SK-N-SH (cell line): ENCODE results near the gene PAPPA2. TPM values are rescaled to one million over a fixed set of nuclear protein-coding genes. Genes with fewer than 3 reads are reported as not detected.

Experiments used
- CTCF ChIA-PET: fragments of 300-600, 350-600 bp; formaldehyde crosslinking; extraction: SDS; loops from one replicate; lab custom pipeline; 2021; lab: Yijun Ruan, JAX
- POLR2A ChIA-PET: fragments of 350-600 bp; sonication (Branson Sonifier 250); formaldehyde crosslinking; extraction: SDS; loops from one replicate; lab custom pipeline; 2020; ENCODE audit warnings: antibody characterized with exemption, inconsistent platforms; lab: Yijun Ruan, JAX
- DNase-seq: peaks from one replicate; pipeline ENCODE4 v3.0.0; 2012
- H2AFZ ChIP-seq: fragments of 200-600 bp; sonication (generic); 2 replicates; pipeline ENCODE4 v1.8.1; 2016; ENCODE audit warnings: antibody characterized with exemption, mild to moderate bottlenecking, low read depth
- H3F3A ChIP-seq: fragments of 200-600 bp; sonication (generic); replicated peaks from 2 replicates; pipeline ENCODE3; 2016; ENCODE audit warnings: antibody characterized with exemption, mild to moderate bottlenecking; ENCODE audit not compliant: insufficient read depth
- H3K27ac ChIP-seq, 2 experiments: fragments of 200-500 bp in 1 of 2; fragments of 200-600 bp in 1 of 2; sonication (Bioruptor generic) in 1 of 2; sonication (generic), shearing (Covaris generic) in 1 of 2; 2 replicates each; pipeline versions ENCODE4 v1.5.1 to v1.6.1; 2014 to 2016; ENCODE audit warnings: low read depth in 2 of 2, inconsistent platforms in 1 of 2, low read length in 1 of 2, mild to moderate bottlenecking in 1 of 2, mixed read lengths in 1 of 2
- H3K27me3 ChIP-seq: fragments of 200-600 bp; sonication (generic), shearing (Covaris generic); 2 replicates; pipeline ENCODE4 v1.6.1; 2016; ENCODE audit warnings: mixed run types; ENCODE audit not compliant: insufficient read depth
- H3K36me3 ChIP-seq, 2 experiments: fragments of 200-500 bp in 1 of 2; fragments of 200-600 bp in 1 of 2; sonication (Bioruptor generic) in 1 of 2; sonication (generic) in 1 of 2; replicated peaks in 1 of 2; 2 replicates each; pipeline versions ENCODE3 to v1.5.1; 2014 to 2016; ENCODE audit warnings: low read length in 1 of 2, mild to moderate bottlenecking in 1 of 2; ENCODE audit not compliant: insufficient read depth in 2 of 2, control insufficient read depth in 1 of 2
- H3K4me1 ChIP-seq, 2 experiments: fragments of 200-500 bp in 1 of 2; fragments of 200-600 bp in 1 of 2; sonication (Bioruptor generic) in 1 of 2; sonication (generic), shearing (Covaris generic) in 1 of 2; 2 replicates each; pipeline versions ENCODE4 v1.5.1 to v1.6.1; 2014 to 2016; ENCODE audit warnings: low read depth in 1 of 2, low read length in 1 of 2, mixed run types in 1 of 2; ENCODE audit not compliant: insufficient read depth in 2 of 2, control insufficient read depth in 1 of 2
- H3K4me2 ChIP-seq: fragments of 200-600 bp; sonication (generic), shearing (Covaris generic); 2 replicates; pipeline ENCODE4 v1.6.1; 2017; ENCODE audit warnings: mixed run types
- H3K4me3 ChIP-seq, 2 experiments: fragments of 200-500 bp in 1 of 2; fragments of 200-600 bp in 1 of 2; sonication (Bioruptor generic) in 1 of 2; sonication (generic), shearing (Covaris generic) in 1 of 2; 2 replicates each; pipeline versions ENCODE4 v1.5.1 to v1.8.1; 2014 to 2016; ENCODE audit warnings: low read depth in 2 of 2, inconsistent platforms in 1 of 2, low read length in 1 of 2, mild to moderate bottlenecking in 1 of 2, mixed read lengths in 1 of 2, moderate library complexity in 1 of 2
- H3K79me2 ChIP-seq: fragments of 200-600 bp; sonication (generic); 2 replicates; pipeline ENCODE4 v1.8.1; 2017; ENCODE audit warnings: mild to moderate bottlenecking; ENCODE audit not compliant: insufficient read depth
- H3K9ac ChIP-seq: fragments of 200-600 bp; sonication (generic); 2 replicates; pipeline ENCODE4 v1.6.1; 2017; ENCODE audit warnings: mixed run types
- H3K9me2 ChIP-seq: fragments of 200-600 bp; sonication (generic); 2 replicates; pipeline ENCODE4 v1.6.1; 2017; ENCODE audit warnings: mixed run types
- H3K9me3 ChIP-seq: fragments of 200-600 bp; sonication (generic); 2 replicates; pipeline ENCODE4 v1.6.1; 2017; ENCODE audit warnings: mixed run types, mild to moderate bottlenecking, moderate library complexity
- H4K20me1 ChIP-seq: fragments of 200-600 bp; sonication (generic); 2 replicates; pipeline ENCODE4 v1.6.1; 2017; ENCODE audit warnings: mild to moderate bottlenecking, mixed run types; ENCODE audit not compliant: insufficient read depth
- ELF1 ChIP-seq: IDR thresholded peaks from 2 replicates; pipeline ENCODE4 v1.4.0; 2012
- EZH2phosphoT487 ChIP-seq: fragments of 200-600 bp; sonication (generic); IDR thresholded peaks from 2 replicates; pipeline ENCODE4 v1.6.1; 2017; ENCODE audit warnings: low read depth, mixed run types, mild to moderate bottlenecking, antibody characterized with exemption, moderate library complexity, borderline replicate concordance
- FOSL2 ChIP-seq: IDR thresholded peaks from 2 replicates; pipeline ENCODE4 v1.4.0; 2012; ENCODE audit warnings: low read depth, mild to moderate bottlenecking, moderate library complexity, borderline replicate concordance
- FOXM1 ChIP-seq: IDR thresholded peaks from 2 replicates; pipeline ENCODE4 v1.4.0; 2012; ENCODE audit warnings: low read depth, mild to moderate bottlenecking
- GABPA ChIP-seq: IDR thresholded peaks from 2 replicates; pipeline ENCODE4 v1.4.0; 2012; ENCODE audit warnings: low read depth, mild to moderate bottlenecking
- JUND ChIP-seq: IDR thresholded peaks from 2 replicates; pipeline ENCODE4 v1.4.0; 2012
- NFIC ChIP-seq: IDR thresholded peaks from 2 replicates; pipeline ENCODE4 v1.4.0; 2012; ENCODE audit warnings: borderline replicate concordance
- NRF1 ChIP-seq: IDR thresholded peaks from 2 replicates; pipeline ENCODE4 v1.6.1; 2012; ENCODE audit warnings: low read depth, mild to moderate bottlenecking, low read length
- RAD21 ChIP-seq: IDR thresholded peaks from 2 replicates; pipeline ENCODE4 v1.6.1; 2012; ENCODE audit warnings: mild to moderate bottlenecking, low read length
- RFX5 ChIP-seq: IDR thresholded peaks from 2 replicates; pipeline ENCODE4 v1.6.1; 2012; ENCODE audit warnings: mild to moderate bottlenecking, improper control_type of control experiment, low read length
- RXRA ChIP-seq: IDR thresholded peaks from 2 replicates; pipeline ENCODE4 v1.4.0; 2012; ENCODE audit warnings: low read depth, mild to moderate bottlenecking, borderline replicate concordance
- TCF12 ChIP-seq: IDR thresholded peaks from 2 replicates; pipeline ENCODE4 v1.4.0; 2012
- TEAD4 ChIP-seq: IDR thresholded peaks from 2 replicates; pipeline ENCODE4 v1.4.0; 2012; ENCODE audit warnings: mild to moderate bottlenecking, borderline replicate concordance; ENCODE audit not compliant: insufficient read depth
- USF1 ChIP-seq: IDR thresholded peaks from 2 replicates; pipeline ENCODE4 v1.4.0; 2012; ENCODE audit warnings: low read depth, borderline replicate concordance
- WGBS: methylation state at CpG from one replicate; pipeline ENCODE4 v1.1.6; 2017; ENCODE audit warnings: low lambda C conversion rate; 5-methylcytosine and 5-hydroxymethylcytosine counted together
- polyA plus RNA-seq, 3 experiments: library from polyadenylated mRNA; depleted of rRNA; stranded (reverse); fragments of >200 nt; gene quantifications; 2 replicates each; pipeline ENCODE4 v1.2.3, GENCODE V29; 2012
- TF ChIP-seq, protein P1 (sequence below): IDR thresholded peaks from 2 replicates; pipeline ENCODE4 v1.6.1; 2012; ENCODE audit warnings: mild to moderate bottlenecking, low read depth, low read length, moderate library complexity
- TF ChIP-seq, protein P2 (sequence below): fragments of 150-350 bp; IDR thresholded peaks from 2 replicates; pipeline ENCODE4 v1.6.1; 2016; ENCODE audit warnings: mild to moderate bottlenecking, low read depth, low read length
- TF ChIP-seq, protein P3 (sequence below): IDR thresholded peaks from 2 replicates; pipeline ENCODE4 v1.4.0; 2012; ENCODE audit warnings: low read depth

PAPPA2 gene
- polyA plus RNA-seq, 1 of the 3 experiments (the other 2 are of a cell fraction) = 0.02 TPM

- Histone ChIP-seq H3K9ac (no peak overlapping the region), H3F3A (no peaks in the 10 kb centered on the region), H3K9me3 (no peaks in the 10 kb centered on the region), H2AFZ (no peak overlapping the region), H3K27ac (no peak overlapping the region), H4K20me1 (no peaks in the 10 kb centered on the region), H3K27me3 (no peaks in the 10 kb centered on the region), H3K79me2 (no peaks in the 10 kb centered on the region), H3K9me2 (no peaks in the 10 kb centered on the region), H3K36me3 (peaks cover 0 to 4% of the 10 kb centered on the region in 2 experiments), H3K4me1 (no peaks in the 10 kb centered on the region), H3K4me3 (no peak overlapping the region), H3K4me2 (no peak overlapping the region)
- ChIA-PET POLR2A (no interaction called here), CTCF (interaction anchor here (0.6 to 1.5 kb wide), 5 partner anchors 17 to 1712 kb away, joined by 3 to 6 read pairs (median 4); no protein-coding TSS in a partner anchor)
- TF ChIP-seq, protein P1, sequence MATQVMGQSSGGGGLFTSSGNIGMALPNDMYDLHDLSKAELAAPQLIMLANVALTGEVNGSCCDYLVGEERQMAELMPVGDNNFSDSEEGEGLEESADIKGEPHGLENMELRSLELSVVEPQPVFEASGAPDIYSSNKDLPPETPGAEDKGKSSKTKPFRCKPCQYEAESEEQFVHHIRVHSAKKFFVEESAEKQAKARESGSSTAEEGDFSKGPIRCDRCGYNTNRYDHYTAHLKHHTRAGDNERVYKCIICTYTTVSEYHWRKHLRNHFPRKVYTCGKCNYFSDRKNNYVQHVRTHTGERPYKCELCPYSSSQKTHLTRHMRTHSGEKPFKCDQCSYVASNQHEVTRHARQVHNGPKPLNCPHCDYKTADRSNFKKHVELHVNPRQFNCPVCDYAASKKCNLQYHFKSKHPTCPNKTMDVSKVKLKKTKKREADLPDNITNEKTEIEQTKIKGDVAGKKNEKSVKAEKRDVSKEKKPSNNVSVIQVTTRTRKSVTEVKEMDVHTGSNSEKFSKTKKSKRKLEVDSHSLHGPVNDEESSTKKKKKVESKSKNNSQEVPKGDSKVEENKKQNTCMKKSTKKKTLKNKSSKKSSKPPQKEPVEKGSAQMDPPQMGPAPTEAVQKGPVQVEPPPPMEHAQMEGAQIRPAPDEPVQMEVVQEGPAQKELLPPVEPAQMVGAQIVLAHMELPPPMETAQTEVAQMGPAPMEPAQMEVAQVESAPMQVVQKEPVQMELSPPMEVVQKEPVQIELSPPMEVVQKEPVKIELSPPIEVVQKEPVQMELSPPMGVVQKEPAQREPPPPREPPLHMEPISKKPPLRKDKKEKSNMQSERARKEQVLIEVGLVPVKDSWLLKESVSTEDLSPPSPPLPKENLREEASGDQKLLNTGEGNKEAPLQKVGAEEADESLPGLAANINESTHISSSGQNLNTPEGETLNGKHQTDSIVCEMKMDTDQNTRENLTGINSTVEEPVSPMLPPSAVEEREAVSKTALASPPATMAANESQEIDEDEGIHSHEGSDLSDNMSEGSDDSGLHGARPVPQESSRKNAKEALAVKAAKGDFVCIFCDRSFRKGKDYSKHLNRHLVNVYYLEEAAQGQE = no peak
- TF ChIP-seq ELF1 (no peak), JUND (no peak), RFX5 (no peak)
- 75% methylated on average over 9 of the region's 9 CpGs for WGBS
- DNase-seq = no peak
These were observed 401.2 kb downstream of the PAPPA2 start for GRCh38 chr1:176864211-176864610.

GRCh38 chr1:176866011-176866714, 403.2 kb downstream of the PAPPA2 start:
- ChIA-PET POLR2A (no interaction called here), CTCF (interaction anchor here (1.5 kb wide), 1 partner anchor 306 kb away, joined by 3 read pairs; no protein-coding TSS in a partner anchor)
- Histone ChIP-seq H3K9me2 (no peaks in the 10 kb centered on the region), H3K4me2 (no peak overlapping the region), H3K4me3 (no peak overlapping the region), H3K27ac (no peak overlapping the region), H2AFZ (no peak overlapping the region), H3K79me2 (no peaks in the 10 kb centered on the region), H3K9me3 (no peaks in the 10 kb centered on the region), H3K9ac (no peak overlapping the region), H3K36me3 (peaks cover 0 to 4% of the 10 kb centered on the region in 2 experiments), H3K4me1 (no peaks in the 10 kb centered on the region), H4K20me1 (no peaks in the 10 kb centered on the region), H3K27me3 (no peaks in the 10 kb centered on the region), H3F3A (no peaks in the 10 kb centered on the region)
- DNase-seq = no peak
- no peak for TF ChIP-seq FOSL2
- TF ChIP-seq GABPA = no peak
- TF ChIP-seq RAD21 = no peak
- TF ChIP-seq NFIC = no peak
- TF ChIP-seq RXRA = no peak
- no peak for TF ChIP-seq TEAD4
- TF ChIP-seq JUND = no peak
- TF ChIP-seq, protein P2, sequence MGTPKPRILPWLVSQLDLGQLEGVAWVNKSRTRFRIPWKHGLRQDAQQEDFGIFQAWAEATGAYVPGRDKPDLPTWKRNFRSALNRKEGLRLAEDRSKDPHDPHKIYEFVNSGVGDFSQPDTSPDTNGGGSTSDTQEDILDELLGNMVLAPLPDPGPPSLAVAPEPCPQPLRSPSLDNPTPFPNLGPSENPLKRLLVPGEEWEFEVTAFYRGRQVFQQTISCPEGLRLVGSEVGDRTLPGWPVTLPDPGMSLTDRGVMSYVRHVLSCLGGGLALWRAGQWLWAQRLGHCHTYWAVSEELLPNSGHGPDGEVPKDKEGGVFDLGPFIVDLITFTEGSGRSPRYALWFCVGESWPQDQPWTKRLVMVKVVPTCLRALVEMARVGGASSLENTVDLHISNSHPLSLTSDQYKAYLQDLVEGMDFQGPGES = no peak
- no peak for TF ChIP-seq FOXM1
- TF ChIP-seq TCF12 = no peak
- TF ChIP-seq, protein P1 = no peak
- TF ChIP-seq NRF1 = no peak
- TF ChIP-seq USF1 = no peak
- TF ChIP-seq EZH2phosphoT487 = no peak
- TF ChIP-seq, protein P3, sequence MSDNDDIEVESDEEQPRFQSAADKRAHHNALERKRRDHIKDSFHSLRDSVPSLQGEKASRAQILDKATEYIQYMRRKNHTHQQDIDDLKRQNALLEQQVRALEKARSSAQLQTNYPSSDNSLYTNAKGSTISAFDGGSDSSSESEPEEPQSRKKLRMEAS = no peak
- WGBS = 13% methylated on average over 1 of the region's 1 CpG
